ENCODE data around the gene DAPK2. TPM values are rescaled to one million over a fixed set of nuclear protein-coding genes. Genes with fewer than 3 reads are reported as not detected.

The DAPK2 gene
- total and polyA plus RNA-seq, 2 of the 13 experiments (the other 11 are each of a cell fraction or from before 2014, with no cell fraction given), result 0.33 to 0.63 TPM

DNA sequence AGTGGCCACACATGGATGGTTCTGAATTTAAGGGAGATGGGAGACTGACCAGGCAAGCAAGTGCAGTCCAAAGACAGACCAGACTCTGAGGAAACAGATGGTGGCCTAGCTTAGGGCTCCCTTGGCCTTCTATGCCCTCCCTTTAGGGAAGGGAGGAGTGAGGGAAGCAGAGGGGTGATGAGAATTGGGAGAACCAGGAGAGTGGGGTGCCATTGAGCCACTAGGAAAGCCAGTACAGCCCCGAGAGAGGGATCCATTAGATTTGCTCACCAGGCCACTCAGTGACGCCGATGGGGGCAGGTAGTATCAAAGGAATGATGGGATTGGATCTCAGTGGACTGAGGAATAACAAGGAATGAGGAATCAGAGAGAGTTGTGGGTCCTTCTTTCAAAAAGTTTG, 182.1 kb downstream of the DAPK2 start:
- H3K4me3 ChIP-seq (replicated peaks in 1 of 3; ENCODE audit: insufficient read depth in 1 of 3, low read depth in 2 of 3, low read length in 3 of 3), result no peak overlapping the region
- in situ Hi-C loops (cut with HindIII; ENCODE audit: extremely low pct_ligation_motif_present, low pct_unique_long_range_greater_than_20kb), result no loop called here
- 29% methylated on average over 3 of the region's 3 CpGs for WGBS (ENCODE audit: low lambda C conversion rate)

DNA sequence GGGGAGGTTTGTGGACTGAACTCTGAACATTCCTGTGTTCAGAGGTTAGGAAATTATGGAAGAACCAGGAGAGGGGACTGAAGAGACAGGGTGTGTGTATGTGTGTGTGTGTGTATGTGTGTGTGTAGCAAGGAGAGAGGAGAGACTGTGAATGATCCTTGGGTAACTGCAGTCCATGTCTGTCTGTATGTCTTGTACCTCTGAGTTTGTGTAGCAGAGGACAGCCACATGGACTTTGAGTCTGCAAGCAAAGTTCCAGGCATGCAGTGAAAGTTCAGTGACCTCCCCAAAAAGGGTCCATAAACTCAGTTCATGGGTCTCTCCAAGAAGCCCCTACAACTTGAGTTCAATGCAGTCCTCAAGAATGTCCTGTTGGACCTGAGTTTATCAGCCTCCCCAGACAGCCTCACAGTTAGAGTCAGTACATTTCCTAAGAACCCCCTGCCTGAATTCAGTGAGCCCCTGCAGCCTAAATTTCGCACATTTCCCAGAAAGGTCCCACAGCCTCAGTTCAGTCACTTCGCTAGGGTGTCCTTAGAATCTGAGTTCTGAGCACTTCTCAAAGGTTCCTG, 184.3 kb downstream of the DAPK2 start:
- Histone ChIP-seq H3K79me2 (ENCODE audit: insufficient read depth, low read length) (no peaks in the 10 kb centered on the region), H3K4me3 (replicated peaks in 1 of 3; ENCODE audit: insufficient read depth in 1 of 3, low read depth in 2 of 3, low read length in 3 of 3) (no peak overlapping the region), H3K27me3 (ENCODE audit: control insufficient read depth in 1 of 2, insufficient read depth in 2 of 2, low read length in 2 of 2) (no peaks in the 10 kb centered on the region), H3K9me3 (ENCODE audit: low read length) (no peaks in the 10 kb centered on the region), H3K4me2 (ENCODE audit: low read depth, low read length) (no peak overlapping the region), H3K27ac (ENCODE audit: extremely low read length, insufficient read depth, low read length) (no peak overlapping the region), H3K4me1 (ENCODE audit: insufficient read depth, low read length) (peaks cover 36% of the 10 kb centered on the region), H4K20me1 (ENCODE audit: insufficient read depth, low read length) (no peaks in the 10 kb centered on the region), H3K9ac (ENCODE audit: insufficient read depth, low read depth, low read length) (no peak overlapping the region), H2AFZ (ENCODE audit: low read length) (no peak overlapping the region), H3K36me3 (replicated peaks in 1 of 2; ENCODE audit: control insufficient read depth in 1 of 2, insufficient read depth in 2 of 2, low read length in 2 of 2) (no peaks in the 10 kb centered on the region)
- ChIA-PET POLR2A (no interaction called here), CTCF (ENCODE audit: low intra/inter-chr PET ratio, low total read pairs) (no interaction called here)
- DNase-seq (ENCODE audit: low spot score) (no peak), FAIRE-seq (peak; percentile 65), ATAC-seq (peak; percentile 38)
- WGBS (ENCODE audit: low lambda C conversion rate), result 59% methylated on average over 2 of the region's 2 CpGs
- BruUV-seq (replicated peaks), result no TSS peak
- intact Hi-C loops (cut with micrococcal nuclease; ENCODE audit: unreplicated experiment), result no loop called here
- in situ Hi-C loops (cut with HindIII; ENCODE audit: extremely low pct_ligation_motif_present, low pct_unique_long_range_greater_than_20kb), result no loop called here
- TF ChIP-seq POLR2AphosphoS2 (IDR thresholded peaks at IDR 0.05; ENCODE audit: low read depth, low read length) (no peak), HNF4A (CRISPR knock-in tag; IDR thresholded peaks at IDR 0.05) (peak; percentile 60), HNF4G (IDR thresholded peaks at IDR 0.05; ENCODE audit: borderline replicate concordance, low read depth, low read length) (0 out of 2 replicates have a peak, but pooled peaks have one; percentile 8), HNF4G (CRISPR knock-in tag; IDR thresholded peaks at IDR 0.05; ENCODE audit: borderline replicate concordance, low read depth) (no peak), CC2D1A (CRISPR knock-in tag; IDR thresholded peaks at IDR 0.05) (no peak), CBX2 (IDR thresholded peaks at IDR 0.05; ENCODE audit: low read depth, low read length) (no peak), CBX2 (CRISPR knock-in tag; IDR thresholded peaks at IDR 0.05; ENCODE audit: low read depth) (no peak)
- TF ChIP-seq, protein P1, sequence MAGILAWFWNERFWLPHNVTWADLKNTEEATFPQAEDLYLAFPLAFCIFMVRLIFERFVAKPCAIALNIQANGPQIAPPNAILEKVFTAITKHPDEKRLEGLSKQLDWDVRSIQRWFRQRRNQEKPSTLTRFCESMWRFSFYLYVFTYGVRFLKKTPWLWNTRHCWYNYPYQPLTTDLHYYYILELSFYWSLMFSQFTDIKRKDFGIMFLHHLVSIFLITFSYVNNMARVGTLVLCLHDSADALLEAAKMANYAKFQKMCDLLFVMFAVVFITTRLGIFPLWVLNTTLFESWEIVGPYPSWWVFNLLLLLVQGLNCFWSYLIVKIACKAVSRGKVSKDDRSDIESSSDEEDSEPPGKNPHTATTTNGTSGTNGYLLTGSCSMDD (CRISPR knock-in tag; IDR thresholded peaks at IDR 0.05), result no peak
- TF ChIP-seq, protein P2, sequence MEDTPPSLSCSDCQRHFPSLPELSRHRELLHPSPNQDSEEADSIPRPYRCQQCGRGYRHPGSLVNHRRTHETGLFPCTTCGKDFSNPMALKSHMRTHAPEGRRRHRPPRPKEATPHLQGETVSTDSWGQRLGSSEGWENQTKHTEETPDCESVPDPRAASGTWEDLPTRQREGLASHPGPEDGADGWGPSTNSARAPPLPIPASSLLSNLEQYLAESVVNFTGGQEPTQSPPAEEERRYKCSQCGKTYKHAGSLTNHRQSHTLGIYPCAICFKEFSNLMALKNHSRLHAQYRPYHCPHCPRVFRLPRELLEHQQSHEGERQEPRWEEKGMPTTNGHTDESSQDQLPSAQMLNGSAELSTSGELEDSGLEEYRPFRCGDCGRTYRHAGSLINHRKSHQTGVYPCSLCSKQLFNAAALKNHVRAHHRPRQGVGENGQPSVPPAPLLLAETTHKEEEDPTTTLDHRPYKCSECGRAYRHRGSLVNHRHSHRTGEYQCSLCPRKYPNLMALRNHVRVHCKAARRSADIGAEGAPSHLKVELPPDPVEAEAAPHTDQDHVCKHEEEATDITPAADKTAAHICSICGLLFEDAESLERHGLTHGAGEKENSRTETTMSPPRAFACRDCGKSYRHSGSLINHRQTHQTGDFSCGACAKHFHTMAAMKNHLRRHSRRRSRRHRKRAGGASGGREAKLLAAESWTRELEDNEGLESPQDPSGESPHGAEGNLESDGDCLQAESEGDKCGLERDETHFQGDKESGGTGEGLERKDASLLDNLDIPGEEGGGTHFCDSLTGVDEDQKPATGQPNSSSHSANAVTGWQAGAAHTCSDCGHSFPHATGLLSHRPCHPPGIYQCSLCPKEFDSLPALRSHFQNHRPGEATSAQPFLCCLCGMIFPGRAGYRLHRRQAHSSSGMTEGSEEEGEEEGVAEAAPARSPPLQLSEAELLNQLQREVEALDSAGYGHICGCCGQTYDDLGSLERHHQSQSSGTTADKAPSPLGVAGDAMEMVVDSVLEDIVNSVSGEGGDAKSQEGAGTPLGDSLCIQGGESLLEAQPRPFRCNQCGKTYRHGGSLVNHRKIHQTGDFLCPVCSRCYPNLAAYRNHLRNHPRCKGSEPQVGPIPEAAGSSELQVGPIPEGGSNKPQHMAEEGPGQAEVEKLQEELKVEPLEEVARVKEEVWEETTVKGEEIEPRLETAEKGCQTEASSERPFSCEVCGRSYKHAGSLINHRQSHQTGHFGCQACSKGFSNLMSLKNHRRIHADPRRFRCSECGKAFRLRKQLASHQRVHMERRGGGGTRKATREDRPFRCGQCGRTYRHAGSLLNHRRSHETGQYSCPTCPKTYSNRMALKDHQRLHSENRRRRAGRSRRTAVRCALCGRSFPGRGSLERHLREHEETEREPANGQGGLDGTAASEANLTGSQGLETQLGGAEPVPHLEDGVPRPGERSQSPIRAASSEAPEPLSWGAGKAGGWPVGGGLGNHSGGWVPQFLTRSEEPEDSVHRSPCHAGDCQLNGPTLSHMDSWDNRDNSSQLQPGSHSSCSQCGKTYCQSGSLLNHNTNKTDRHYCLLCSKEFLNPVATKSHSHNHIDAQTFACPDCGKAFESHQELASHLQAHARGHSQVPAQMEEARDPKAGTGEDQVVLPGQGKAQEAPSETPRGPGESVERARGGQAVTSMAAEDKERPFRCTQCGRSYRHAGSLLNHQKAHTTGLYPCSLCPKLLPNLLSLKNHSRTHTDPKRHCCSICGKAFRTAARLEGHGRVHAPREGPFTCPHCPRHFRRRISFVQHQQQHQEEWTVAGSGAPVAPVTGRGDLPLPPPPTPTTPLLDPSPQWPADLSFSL (CRISPR knock-in tag; IDR thresholded peaks at IDR 0.05), result 0 out of 2 replicates have a peak, but pooled peaks have one; percentile 35

More for the DNA sequence above, 182.1 kb downstream of the DAPK2 start:
- Histone ChIP-seq H3K27me3 (ENCODE audit: control insufficient read depth in 1 of 2, insufficient read depth in 2 of 2, low read length in 2 of 2) (no peaks in the 10 kb centered on the region), H4K20me1 (ENCODE audit: insufficient read depth, low read length) (no peaks in the 10 kb centered on the region), H2AFZ (ENCODE audit: low read length) (no peak overlapping the region), H3K36me3 (replicated peaks in 1 of 2; ENCODE audit: control insufficient read depth in 1 of 2, insufficient read depth in 2 of 2, low read length in 2 of 2) (no peaks in the 10 kb centered on the region), H3K79me2 (ENCODE audit: insufficient read depth, low read length) (no peaks in the 10 kb centered on the region), H3K9me3 (ENCODE audit: low read length) (no peaks in the 10 kb centered on the region), H3K9ac (ENCODE audit: insufficient read depth, low read depth, low read length) (no peak overlapping the region), H3K4me1 (ENCODE audit: insufficient read depth, low read length) (peaks cover 16% of the 10 kb centered on the region), H3K27ac (ENCODE audit: extremely low read length, insufficient read depth, low read length) (no peak overlapping the region), H3K4me2 (ENCODE audit: low read depth, low read length) (no peak overlapping the region)
- intact Hi-C loops (cut with micrococcal nuclease; ENCODE audit: unreplicated experiment), result no loop called here
- ATAC-seq, result no peak
- no peak for TF ChIP-seq ZNF543 (CRISPR knock-in tag; IDR thresholded peaks at IDR 0.05)
- TF ChIP-seq ZNF343 (CRISPR knock-in tag; IDR thresholded peaks at IDR 0.05), result no peak
- no peak for TF ChIP-seq GTF2F1 (IDR thresholded peaks at IDR 0.05; ENCODE audit: low read length)
- TF ChIP-seq ZNF333 (CRISPR knock-in tag; IDR thresholded peaks at IDR 0.05; ENCODE audit: borderline replicate concordance), result no peak
- TF ChIP-seq, protein P3, sequence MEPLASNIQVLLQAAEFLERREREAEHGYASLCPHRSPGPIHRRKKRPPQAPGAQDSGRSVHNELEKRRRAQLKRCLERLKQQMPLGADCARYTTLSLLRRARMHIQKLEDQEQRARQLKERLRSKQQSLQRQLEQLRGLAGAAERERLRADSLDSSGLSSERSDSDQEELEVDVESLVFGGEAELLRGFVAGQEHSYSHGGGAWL (CRISPR knock-in tag; IDR thresholded peaks at IDR 0.05), result no peak
- no peak for DNase-seq (ENCODE audit: low spot score)
- CTCF ChIA-PET (ENCODE audit: low intra/inter-chr PET ratio, low total read pairs), result no interaction called here
- no TSS peak for BruUV-seq (replicated peaks)
- no peak for FAIRE-seq
- POLR2A ChIA-PET, result no interaction called here

Data from HepG2 (cell line).